GM10248 (cell line): ENCODE data around the gene MYL6B.

ENCODE experiments used
- CTCF ChIA-PET: fragments of 300-600 bp; sonication (Branson Sonifier 250); formaldehyde crosslinking; extraction: SDS; loops from one replicate; lab custom pipeline; 2021; ENCODE audit warnings: antibody characterized with exemption; lab: Yijun Ruan, JAX
- POLR2A ChIA-PET: fragments of 350-650 bp; sonication (Branson Sonifier 250); formaldehyde crosslinking; extraction: SDS; loops from one replicate; lab custom pipeline; 2020; ENCODE audit warnings: antibody characterized with exemption; lab: Yijun Ruan, JAX
- DNase-seq: peaks from one replicate; pipeline ENCODE4 v3.0.0; 2012; ENCODE audit errors: extremely low spot score
- CTCF ChIP-seq: IDR thresholded peaks from 2 replicates; pipeline ENCODE4 v1.5.1; 2012; ENCODE audit warnings: mild to moderate bottlenecking, low read depth; ENCODE audit errors: extremely low read depth, missing control alignments, control extremely low read depth

The MYL6B gene

DNA sequence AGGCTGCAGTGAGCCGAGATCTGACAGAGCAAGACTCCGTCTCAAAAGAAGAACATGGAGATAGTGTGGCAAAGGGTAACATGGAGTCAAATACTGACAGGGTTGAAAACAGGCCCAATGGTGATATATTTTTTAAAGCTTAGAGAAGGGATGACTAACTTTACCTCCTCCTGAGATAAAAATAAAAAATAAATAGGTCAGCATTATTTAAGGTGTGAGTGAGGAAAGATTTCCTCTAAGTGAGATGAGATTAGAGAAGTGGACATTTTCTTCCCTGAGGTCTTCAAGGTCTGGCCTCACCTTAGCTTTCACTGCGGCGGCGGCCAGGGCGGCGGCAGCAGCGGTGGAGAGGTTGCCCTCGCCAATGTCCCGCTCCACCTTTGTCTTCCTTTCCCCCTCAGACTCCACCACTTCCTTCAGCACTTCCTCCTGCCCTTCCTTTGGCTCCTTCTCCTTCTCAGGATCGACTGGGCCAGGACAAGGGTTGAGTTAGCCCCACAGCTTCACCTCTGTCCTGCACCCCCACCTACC, 16.9 kb downstream of the MYL6B start:
- no peak for DNase-seq
- ChIA-PET CTCF (interaction anchor here (1.0 to 1.2 kb wide), 2 partner anchors 20 to 43 kb away, joined by 3 read pairs; partner anchors contain the start of gene SMARCC2), POLR2A (interaction anchor here (0.6 kb wide), 1 partner anchor 42 kb away, joined by 3 read pairs; no protein-coding TSS in a partner anchor)
- TF ChIP-seq CTCF, result no peak

- no peak for DNase-seq
- POLR2A ChIA-PET, result interaction anchor here (0.7 to 1.3 kb wide), 2 partner anchors 10 to 11 kb away, joined by 3 to 4 read pairs; no protein-coding TSS in a partner anchor
- CTCF ChIA-PET, result interaction anchor here (1.9 to 11.9 kb wide), 2 partner anchors 17 to 46 kb away, joined by 4 to 96 read pairs; partner anchors contain the start of gene SMARCC2
- TF ChIP-seq CTCF, result no peak
Measured at GRCh38 chr12:56172839-56173238, 20.5 kb downstream of the MYL6B start.

- POLR2A ChIA-PET, result no interaction called here
Measured at GRCh38 chr12:56178347-56178746, 26.0 kb downstream of the MYL6B start.

DNA sequence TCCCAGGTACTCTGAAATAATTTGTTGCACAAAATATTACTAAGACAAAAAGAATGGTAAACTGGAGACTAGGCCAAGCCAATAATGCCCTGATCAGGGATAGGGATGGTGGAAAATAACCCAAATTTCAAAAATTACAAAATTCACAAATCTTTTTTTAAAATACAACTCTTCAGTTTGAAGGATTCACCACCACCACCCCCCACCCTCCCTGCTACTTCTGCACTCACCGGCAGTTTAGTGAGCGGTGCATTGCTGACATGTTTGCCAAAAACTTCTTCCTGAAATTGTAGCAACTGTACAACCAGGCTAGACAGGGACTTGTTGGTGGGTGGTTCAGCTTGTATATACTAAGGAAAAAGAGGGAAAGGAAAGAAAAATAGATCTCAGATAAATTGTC, 34.6 kb downstream of the MYL6B start:
- no peak for TF ChIP-seq CTCF
- CTCF ChIA-PET, result interaction anchor here (0.8 to 9.6 kb wide), 8 partner anchors 10 to 63 kb away, joined by 3 to 243 read pairs (median 49); partner anchors contain the start of genes ESYT1, MYL6, RNF41 and ZC3H10
- DNase-seq, result no peak
- POLR2A ChIA-PET, result interaction anchor here (0.6 to 3.0 kb wide), 3 partner anchors 24 to 287 kb away, joined by 3 to 9 read pairs (median 4); no protein-coding TSS in a partner anchor

More at GRCh38 chr12:56178347-56178746, 26.0 kb downstream of the MYL6B start:
- TF ChIP-seq CTCF, result no peak
- DNase-seq, result no peak
- CTCF ChIA-PET, result interaction anchor here (1.2 to 11.9 kb wide), 6 partner anchors 11 to 60 kb away, joined by 3 to 96 read pairs (median 4); partner anchors contain the start of genes ESYT1, SMARCC2 and ZC3H10

DNA sequence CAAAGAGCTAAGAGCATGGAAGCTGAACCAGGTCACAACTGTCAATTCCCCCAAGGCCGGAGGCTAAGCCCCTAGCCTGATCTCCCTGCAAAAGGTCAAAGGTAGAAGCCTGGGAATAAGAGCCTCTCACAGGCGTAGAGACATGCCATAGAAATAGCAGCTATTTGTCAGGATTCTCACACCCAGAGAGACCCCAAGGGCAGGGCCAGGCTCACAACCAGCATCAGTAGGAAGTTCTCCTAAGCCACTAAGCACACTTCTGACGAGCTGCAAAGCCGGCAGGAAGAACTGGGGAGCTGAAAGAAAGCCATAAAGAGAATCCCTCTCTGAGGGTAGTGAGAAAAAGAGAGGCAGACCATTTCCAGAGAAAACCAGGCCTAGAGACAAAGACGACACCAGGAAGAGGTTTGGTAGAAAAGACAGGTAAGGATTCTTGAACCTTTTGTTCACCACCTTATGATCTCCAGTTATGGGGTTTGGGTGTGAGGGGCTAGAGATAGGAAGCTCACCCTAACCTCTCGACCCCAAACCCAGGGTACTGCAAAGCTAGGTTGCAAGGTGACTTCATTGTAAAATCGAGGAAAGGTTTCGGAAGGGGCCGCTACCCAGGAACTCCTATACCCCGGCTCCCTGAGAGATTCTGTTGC, 35.9 kb downstream of the MYL6B start:
- ChIA-PET CTCF (interaction anchor here (0.8 to 9.6 kb wide), 20 partner anchors 11 to 449 kb away, joined by 3 to 243 read pairs (median 8); partner anchors contain the start of genes ANKRD52, ESYT1, RNF41 and ZC3H10), POLR2A (interaction anchor here (1.1 to 3.0 kb wide), 6 partner anchors 25 to 283 kb away, joined by 3 to 16 read pairs (median 6); partner anchors contain the start of genes RAB5B and ZC3H10)
- TF ChIP-seq CTCF, result no peak
- DNase-seq, result no peak

GRCh38 chr12:56188778-56189098, 36.4 kb downstream of the MYL6B start:
- POLR2A ChIA-PET, result interaction anchor here (1.0 to 3.0 kb wide), 7 partner anchors 23 to 282 kb away, joined by 3 to 16 read pairs (median 8); partner anchors contain the start of genes ESYT1 and ZC3H10
- CTCF ChIA-PET, result interaction anchor here (0.7 to 9.6 kb wide), 42 partner anchors 11 to 449 kb away, joined by 3 to 243 read pairs (median 5); partner anchors contain the start of genes ANKRD52, ESYT1, PA2G4 and PAN2
- DNase-seq, result peak; percentile 29
- no peak for TF ChIP-seq CTCF
